ENCODE results near the gene NOM1.

Gene NOM1

DNA sequence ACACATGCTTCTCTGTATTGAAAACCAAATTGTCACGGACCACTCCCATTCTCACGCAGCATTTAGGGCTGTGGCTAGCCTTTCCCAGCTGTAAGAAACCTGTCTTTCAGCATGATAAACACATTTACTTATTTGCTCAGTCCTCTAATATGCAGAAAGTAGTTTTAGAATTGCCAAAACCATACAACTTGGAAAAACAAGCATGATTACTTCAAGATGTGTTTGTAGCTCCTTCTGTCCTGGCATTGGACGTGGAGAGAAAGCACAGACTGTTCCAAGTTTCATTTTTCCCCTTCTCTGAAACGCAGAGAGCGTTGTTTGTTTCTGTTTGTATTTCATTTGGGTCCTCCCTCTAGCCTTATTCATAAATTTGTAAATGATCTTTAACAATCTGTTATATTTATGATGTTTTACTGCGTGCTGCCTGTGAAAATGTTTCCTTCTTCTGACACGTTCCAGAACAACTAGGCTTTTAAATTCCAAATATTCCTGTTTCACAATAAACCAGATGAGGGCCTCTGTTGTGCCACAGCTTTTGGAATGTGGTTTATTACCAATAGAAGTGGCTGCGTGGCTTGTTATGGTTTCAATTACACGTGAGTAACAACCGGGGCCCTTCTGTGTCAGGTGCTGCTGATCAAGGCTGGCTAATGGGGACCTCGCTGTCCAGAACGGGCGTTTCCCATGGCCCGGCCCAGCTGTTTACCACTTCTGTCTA lies 34.8 kb downstream of the NOM1 start:
- DNase-seq: no peak

GRCh38 chr7:156985101-156985992 lies 35.8 kb downstream of the NOM1 start:
- no peak for DNase-seq

DNA sequence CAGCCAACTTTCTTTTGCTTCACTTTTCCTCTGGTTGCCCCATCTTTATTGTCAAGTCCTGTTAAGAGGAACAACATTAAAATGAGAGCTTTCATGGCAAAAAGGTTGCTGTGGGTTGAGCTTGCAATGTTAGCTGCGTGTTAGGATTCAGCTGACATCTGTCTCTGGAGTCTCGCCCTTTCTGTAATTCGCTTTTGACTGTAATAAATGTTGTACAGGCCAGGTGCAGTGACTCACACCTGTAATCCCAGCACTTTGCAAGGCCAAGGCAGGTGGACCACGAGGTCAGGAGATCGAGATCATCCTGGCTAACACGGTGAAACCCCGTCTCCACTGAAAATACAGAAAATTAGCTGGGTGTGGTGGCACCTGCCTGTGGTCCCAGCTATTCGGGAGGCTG lies 36.9 kb downstream of the NOM1 start:
- no peak for DNase-seq

DNA sequence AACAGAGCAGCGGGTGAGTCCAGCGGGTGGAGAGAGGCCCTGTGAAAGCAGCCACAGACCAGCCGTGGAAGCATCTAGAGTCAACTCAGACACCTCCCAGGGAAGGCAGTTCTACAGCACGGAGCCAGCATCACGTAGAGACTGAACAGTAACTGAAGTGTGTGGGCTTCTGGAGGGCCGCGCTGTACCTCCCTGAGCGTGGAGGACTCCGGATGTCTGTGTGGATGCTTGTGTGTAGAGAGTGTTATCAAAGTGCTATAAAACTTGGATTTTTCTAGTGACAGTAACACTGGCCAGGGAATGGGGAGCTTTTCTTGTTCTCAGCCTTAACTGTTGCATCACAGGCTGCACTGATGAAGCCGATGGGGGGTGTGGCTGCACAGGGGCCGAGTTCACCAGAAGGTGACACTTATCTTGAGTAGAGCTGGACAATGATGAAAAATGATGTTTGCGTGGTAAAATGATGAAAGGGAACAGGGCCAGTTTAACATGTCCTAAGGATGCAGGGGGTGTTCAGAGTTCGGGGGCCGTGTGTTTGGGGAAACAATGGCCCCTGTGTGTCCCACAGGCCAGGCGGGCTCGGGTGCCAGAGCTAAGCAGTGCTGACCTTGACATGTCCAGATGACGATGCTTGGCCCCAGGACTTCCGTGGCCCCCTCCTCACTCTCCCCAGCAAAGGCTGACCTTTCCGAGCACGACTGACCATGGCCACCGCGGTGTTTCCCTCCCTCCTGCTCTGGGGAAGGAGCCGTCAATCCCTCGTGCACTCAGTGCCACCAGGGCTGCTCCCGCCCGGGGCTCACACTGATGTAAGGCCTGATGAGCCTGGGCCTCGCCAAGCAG lies 39.1 kb downstream of the NOM1 start:
- no peak for DNase-seq

- DNase-seq: no peak
Measured at GRCh38 chr7:156989766-156990535, 40.4 kb downstream of the NOM1 start.

- no peak for DNase-seq
Measured at GRCh38 chr7:156993021-156993924, 43.8 kb downstream of the NOM1 start.

DNA sequence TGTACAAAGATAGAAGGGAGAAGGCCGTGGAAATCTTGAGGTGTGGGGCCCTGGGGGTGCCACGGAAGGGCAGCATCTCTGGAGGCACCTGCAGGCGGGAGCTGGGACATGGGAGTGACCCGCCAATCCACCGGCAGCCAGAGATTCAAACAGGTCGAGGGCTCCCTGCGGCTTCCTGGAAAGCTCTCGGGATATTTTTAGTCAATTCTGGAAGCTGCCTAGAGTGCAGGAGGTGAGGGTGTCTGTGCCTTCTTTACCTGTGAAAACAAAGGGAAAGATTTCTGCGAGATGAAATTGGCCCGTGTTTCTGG lies 44.4 kb downstream of the NOM1 start:
- no peak for DNase-seq

DNA sequence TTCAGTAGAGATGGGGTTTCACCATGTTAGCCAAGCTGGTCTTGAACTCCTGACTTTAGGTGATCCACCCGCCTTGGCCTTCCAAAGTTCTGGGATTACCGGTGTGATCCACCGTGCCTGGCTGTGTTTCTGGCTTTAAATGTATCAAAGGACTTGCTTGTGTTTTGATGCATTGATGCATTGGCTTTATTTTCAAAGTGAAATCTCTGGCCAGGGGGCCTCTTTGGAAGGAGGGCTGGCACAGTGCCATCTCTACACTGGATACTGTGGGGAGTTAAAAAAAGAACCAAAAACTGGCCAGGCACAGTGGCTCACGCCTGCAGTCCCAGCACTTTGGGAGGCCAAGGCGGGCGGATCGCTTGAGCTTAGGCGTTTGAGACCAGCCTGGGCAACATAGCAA lies 44.9 kb downstream of the NOM1 start:
- no peak for DNase-seq

GRCh38 chr7:156998988-156999957 lies 49.8 kb downstream of the NOM1 start:
- no peak for DNase-seq

DNA sequence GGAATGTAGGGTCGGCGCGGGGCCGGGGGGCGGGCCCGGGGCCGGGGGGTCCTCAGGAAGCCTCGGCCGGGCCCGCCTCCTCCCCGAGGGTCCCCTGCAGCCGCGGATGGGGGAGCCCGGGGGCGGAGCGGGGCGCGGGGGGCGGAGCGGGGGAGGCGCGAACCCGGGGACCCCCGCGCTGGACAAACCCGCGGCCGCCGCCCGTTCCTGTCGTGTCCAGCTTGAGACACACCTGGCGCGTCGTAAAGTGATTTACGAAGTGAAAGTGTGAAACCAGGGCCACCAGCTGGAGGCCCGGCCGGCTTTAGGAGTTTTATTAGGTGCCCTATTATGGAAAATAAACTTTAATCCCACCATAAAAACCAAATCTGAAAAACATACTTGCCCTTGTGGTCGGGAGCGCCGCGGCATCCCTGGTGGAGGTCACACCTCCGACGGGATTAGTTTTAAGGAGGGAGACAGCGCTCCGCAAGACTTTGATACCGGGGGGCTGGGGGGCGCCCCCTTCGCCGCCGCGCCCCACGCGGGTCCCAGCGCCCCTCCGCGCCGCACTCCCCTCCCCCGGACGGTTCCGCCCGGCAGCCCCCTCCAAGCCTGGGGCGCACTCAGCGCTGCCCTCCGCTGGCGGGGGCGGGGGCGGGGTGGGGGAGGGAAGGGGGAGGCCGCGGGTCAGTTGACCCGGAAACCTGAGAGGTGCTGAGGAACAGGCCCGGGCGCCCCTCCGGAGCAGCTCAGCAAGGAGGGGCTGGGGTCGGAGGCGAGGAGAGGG lies 50.6 kb downstream of the NOM1 start:
- DNase-seq: no peak

DNA sequence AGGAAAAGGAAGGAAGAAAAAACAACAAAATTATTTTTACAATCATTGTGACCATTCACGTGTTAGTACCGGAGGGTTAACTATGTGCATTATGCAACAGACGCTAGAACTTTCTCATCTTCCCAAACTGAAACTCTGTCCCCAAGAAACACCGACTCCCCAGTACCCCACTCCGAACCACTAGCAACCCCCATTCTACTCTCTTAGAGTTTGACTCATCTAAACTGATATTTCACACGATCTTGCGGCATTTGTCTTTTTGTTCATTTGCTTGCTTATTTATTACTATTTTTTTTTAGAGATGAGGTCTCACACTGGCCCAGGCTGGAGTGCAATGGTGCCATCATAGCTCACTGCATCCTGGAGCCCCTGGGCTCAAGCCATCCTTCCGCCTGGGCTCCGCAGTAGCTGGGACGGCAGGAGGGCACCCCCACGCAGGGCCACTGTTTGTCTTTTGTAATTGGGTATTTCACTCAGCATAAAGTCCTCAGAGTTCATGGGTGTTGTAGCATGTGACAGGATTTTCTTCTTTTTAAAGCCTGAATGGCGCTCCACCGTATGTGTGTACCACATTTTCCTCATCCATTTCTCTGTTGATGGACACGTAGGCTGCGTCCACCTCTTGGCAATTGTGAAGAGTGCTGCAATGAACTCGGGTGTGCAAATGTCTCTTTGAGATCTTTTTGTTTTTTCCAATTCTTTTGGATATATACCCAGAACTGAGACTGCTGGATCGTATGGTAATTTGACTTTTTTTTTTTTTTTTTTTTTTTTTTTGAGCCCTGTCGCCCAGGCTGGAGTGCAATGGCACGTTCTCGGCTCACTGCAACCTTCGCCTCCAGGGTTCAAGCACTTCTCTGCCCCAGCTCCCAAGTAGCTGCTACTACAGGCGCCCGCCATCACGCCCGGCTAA lies 51.5 kb downstream of the NOM1 start:
- no peak for DNase-seq

GRCh38 chr7:157001920-157002818 lies 52.7 kb downstream of the NOM1 start:
- DNase-seq: no peak

- no peak for DNase-seq
Measured at GRCh38 chr7:157002819-157003421, 53.4 kb downstream of the NOM1 start.

- DNase-seq: no peak
Measured at GRCh38 chr7:157003445-157003755, 53.9 kb downstream of the NOM1 start.

- no peak for DNase-seq
Measured at GRCh38 chr7:157003756-157004520, 54.4 kb downstream of the NOM1 start.

All from central memory CD4-positive, alpha-beta T cell (primary cell).